COLO829 (cell line): ENCODE data around the gene GALNTL6.

ENCODE experiments used
- DNase-seq: peaks from one replicate; pipeline ENCODE4 v3.0.0; 2012; ENCODE audit warnings: low spot score

The GALNTL6 gene

GRCh38 chr4:172125443-172125842, 312.2 kb downstream of the GALNTL6 start:
- DNase-seq, result no peak

GRCh38 chr4:172127168-172127567, 314.0 kb downstream of the GALNTL6 start:
- DNase-seq, result no peak

GRCh38 chr4:172129593-172129992, 316.4 kb downstream of the GALNTL6 start:
- no peak for DNase-seq

- DNase-seq, result no peak
These were observed 321.3 kb downstream of the GALNTL6 start for GRCh38 chr4:172134521-172134920.

GRCh38 chr4:172141025-172141424, 327.8 kb downstream of the GALNTL6 start:
- no peak for DNase-seq

- peak; percentile 40 for DNase-seq
These were observed 329.1 kb downstream of the GALNTL6 start for GRCh38 chr4:172142281-172142741.

- no peak for DNase-seq
These were observed 330.6 kb downstream of the GALNTL6 start for GRCh38 chr4:172143605-172144314.

- DNase-seq, result peak; percentile 8
These were observed 334.5 kb downstream of the GALNTL6 start for GRCh38 chr4:172147687-172148086.

- no peak for DNase-seq
These were observed 336.1 kb downstream of the GALNTL6 start for GRCh38 chr4:172149329-172149728.

- no peak for DNase-seq
These were observed 339.1 kb downstream of the GALNTL6 start for GRCh38 chr4:172152284-172152683.

GRCh38 chr4:172153719-172154118, 340.5 kb downstream of the GALNTL6 start:
- no peak for DNase-seq

- DNase-seq, result no peak
These were observed 342.7 kb downstream of the GALNTL6 start for GRCh38 chr4:172155838-172156345.

- no peak for DNase-seq
These were observed 344.7 kb downstream of the GALNTL6 start for GRCh38 chr4:172157946-172158345.

- no peak for DNase-seq
These were observed 350.0 kb downstream of the GALNTL6 start for GRCh38 chr4:172163215-172163614.

- no peak for DNase-seq
These were observed 355.7 kb downstream of the GALNTL6 start for GRCh38 chr4:172168888-172169287.

- DNase-seq, result no peak
These were observed 356.7 kb downstream of the GALNTL6 start for GRCh38 chr4:172169871-172170270.

GRCh38 chr4:172173206-172173605, 360.0 kb downstream of the GALNTL6 start:
- no peak for DNase-seq

- no peak for DNase-seq
These were observed 364.2 kb downstream of the GALNTL6 start for GRCh38 chr4:172177382-172177781.

- no peak for DNase-seq
These were observed 375.2 kb downstream of the GALNTL6 start for GRCh38 chr4:172188248-172188988.

- DNase-seq, result peak; percentile 67
These were observed 389.4 kb downstream of the GALNTL6 start for GRCh38 chr4:172202480-172203076.

GRCh38 chr4:172207258-172207657, 394.1 kb downstream of the GALNTL6 start:
- DNase-seq, result no peak

GRCh38 chr4:172207886-172208285, 394.7 kb downstream of the GALNTL6 start:
- no peak for DNase-seq

- DNase-seq, result no peak
These were observed 407.5 kb downstream of the GALNTL6 start for GRCh38 chr4:172220679-172221078.
